ENCODE data around the gene RBM19.

RBM19 gene

DNA sequence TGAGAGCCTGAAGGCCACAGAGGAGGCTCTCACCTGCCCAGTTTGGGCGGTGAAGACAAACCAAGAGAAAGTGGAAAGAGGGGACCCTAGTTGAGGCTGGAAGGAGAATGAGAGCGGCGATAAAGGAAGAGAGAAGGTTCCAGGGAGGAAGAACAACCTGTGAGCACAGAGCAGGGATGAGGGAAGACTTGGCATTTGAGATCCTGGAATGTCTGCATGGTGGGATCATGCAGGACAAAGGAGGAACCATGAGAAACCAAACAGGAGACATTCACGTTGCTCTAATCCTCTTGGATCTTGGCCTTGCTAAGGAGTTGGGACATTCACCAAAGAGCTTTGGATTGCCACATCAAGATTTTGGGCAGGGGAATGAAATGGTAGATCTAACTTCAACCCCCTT, 22.9 kb upstream of the RBM19 start:
- WGBS, 2 experiments = 89 to 93% methylated on average over 4 of the region's 4 CpGs
- Histone ChIP-seq H3K27me3 (ENCODE audit: control insufficient read depth, insufficient read depth, low read length, poor library complexity, severe bottlenecking) (peaks cover 4% of the 10 kb centered on the region), H3K4me3 (ENCODE audit: insufficient read depth, low read depth, low read length) (no peak overlapping the region), H3K36me3 (ENCODE audit: control insufficient read depth, insufficient read depth, low read length) (no peaks in the 10 kb centered on the region), H3K4me1 (ENCODE audit: control insufficient read depth, insufficient read depth, low read length) (no peaks in the 10 kb centered on the region), H3K9me3 (ENCODE audit: control insufficient read depth, low read length) (no peaks in the 10 kb centered on the region), H3K27ac (ENCODE audit: insufficient read depth, low read depth, low read length, poor library complexity, severe bottlenecking) (no peak overlapping the region)

DNA sequence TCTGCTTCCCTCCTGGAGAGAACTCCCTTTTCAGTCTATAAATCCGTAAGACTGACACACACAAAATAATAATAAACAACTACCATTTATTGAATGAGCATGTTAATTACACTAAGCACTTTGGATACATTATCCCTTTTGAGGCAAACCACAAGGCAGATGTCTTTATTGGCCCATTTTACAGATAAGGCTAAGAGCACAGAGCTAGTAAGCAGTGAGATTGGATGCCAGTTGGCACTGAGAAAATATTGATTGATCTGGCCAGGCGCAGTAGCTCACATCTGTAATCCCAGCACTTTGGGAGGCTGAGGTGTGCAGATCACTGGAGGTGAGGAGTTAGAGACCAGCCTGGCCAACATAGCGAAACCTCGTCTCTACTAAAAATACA, 21.9 kb upstream of the RBM19 start:
- Histone ChIP-seq H3K27me3 (ENCODE audit: control insufficient read depth, insufficient read depth, low read length, poor library complexity, severe bottlenecking) (peaks cover 4% of the 10 kb centered on the region), H3K36me3 (ENCODE audit: control insufficient read depth, insufficient read depth, low read length) (no peaks in the 10 kb centered on the region), H3K4me3 (ENCODE audit: insufficient read depth, low read depth, low read length) (no peak overlapping the region), H3K27ac (ENCODE audit: insufficient read depth, low read depth, low read length, poor library complexity, severe bottlenecking) (no peak overlapping the region), H3K4me1 (ENCODE audit: control insufficient read depth, insufficient read depth, low read length) (no peaks in the 10 kb centered on the region), H3K9me3 (ENCODE audit: control insufficient read depth, low read length) (no peaks in the 10 kb centered on the region)
- 95 to 96% methylated on average over 4 of the region's 4 CpGs for WGBS, 2 experiments

DNA sequence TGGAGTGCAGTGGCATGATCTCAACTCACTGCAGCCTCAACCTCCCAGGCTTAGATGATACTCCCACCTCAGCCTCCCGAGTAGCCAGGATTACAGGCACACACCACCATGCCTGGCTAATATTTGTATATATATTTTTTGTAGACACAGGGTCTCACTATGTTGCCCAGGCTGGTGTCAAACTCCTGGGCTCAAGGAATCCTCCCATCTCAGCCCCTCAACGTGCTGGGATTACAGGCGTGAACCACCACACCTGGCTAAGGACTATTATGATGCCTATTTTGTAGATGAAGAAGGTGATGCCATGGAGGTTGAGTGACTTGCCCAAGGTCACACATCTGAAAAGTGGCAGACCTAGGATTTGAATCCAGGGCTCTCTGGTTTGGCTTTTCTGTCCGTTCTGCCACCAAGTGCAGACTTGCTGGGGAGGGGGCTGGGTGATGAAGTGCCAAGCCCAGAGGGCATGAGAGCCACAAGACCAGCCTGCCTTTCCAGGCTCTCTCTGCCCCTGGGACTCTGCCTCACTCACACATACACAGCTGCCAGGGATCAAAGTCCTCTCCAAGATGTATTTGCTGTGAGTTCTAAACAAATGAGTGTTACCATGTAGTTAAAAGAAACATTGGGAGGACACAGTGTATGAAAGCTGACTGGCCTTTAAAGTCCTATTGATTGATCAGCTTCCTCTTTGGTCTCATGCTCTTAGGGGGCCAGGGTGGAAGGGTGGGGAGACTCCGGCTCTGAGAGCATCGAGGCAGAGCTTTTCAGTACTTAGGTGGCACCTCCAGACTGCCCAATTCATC, 21.3 kb upstream of the RBM19 start:
- no peaks in the 10 kb centered on the region for H3K36me3 ChIP-seq (ENCODE audit: control insufficient read depth, insufficient read depth, low read length)
- H3K9me3 ChIP-seq (ENCODE audit: control insufficient read depth, low read length) = no peaks in the 10 kb centered on the region
- WGBS, 2 experiments = 80 to 84% methylated on average over 5 to 6 of the region's 6 CpGs
- peaks cover 4% of the 10 kb centered on the region for H3K27me3 ChIP-seq (ENCODE audit: control insufficient read depth, insufficient read depth, low read length, poor library complexity, severe bottlenecking)
- no peaks in the 10 kb centered on the region for H3K4me1 ChIP-seq (ENCODE audit: control insufficient read depth, insufficient read depth, low read length)
- H3K27ac ChIP-seq (ENCODE audit: insufficient read depth, low read depth, low read length, poor library complexity, severe bottlenecking) = no peak overlapping the region
- no peak overlapping the region for H3K4me3 ChIP-seq (ENCODE audit: insufficient read depth, low read depth, low read length)

DNA sequence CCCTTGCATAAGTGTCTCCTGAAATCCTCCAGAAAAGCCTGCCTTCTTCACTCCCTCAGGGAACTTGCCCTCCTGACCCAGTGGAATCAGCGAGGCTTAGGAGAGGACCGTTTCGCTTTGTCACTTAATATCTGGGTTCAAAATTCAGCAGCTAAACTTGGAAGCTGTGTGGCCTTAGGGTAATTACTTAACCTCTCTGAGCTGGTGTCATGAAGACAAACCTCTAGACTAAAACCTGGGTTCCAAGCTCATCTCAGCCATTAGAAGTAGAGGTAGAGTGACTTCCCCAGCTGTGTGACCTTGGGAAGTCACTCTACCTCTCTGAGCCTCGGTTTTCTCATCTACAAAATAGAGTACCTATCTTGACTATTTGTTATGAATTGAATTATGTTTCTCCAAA, 18.3 kb upstream of the RBM19 start:
- WGBS, 2 experiments = 90 to 96% methylated on average over 3 to 4 of the region's 4 CpGs
- Histone ChIP-seq H3K36me3 (ENCODE audit: control insufficient read depth, insufficient read depth, low read length) (no peaks in the 10 kb centered on the region), H3K4me3 (ENCODE audit: insufficient read depth, low read depth, low read length) (no peak overlapping the region), H3K27me3 (ENCODE audit: control insufficient read depth, insufficient read depth, low read length, poor library complexity, severe bottlenecking) (peaks cover 4% of the 10 kb centered on the region), H3K9me3 (ENCODE audit: control insufficient read depth, low read length) (no peaks in the 10 kb centered on the region), H3K27ac (ENCODE audit: insufficient read depth, low read depth, low read length, poor library complexity, severe bottlenecking) (no peak overlapping the region), H3K4me1 (ENCODE audit: control insufficient read depth, insufficient read depth, low read length) (no peaks in the 10 kb centered on the region)

DNA sequence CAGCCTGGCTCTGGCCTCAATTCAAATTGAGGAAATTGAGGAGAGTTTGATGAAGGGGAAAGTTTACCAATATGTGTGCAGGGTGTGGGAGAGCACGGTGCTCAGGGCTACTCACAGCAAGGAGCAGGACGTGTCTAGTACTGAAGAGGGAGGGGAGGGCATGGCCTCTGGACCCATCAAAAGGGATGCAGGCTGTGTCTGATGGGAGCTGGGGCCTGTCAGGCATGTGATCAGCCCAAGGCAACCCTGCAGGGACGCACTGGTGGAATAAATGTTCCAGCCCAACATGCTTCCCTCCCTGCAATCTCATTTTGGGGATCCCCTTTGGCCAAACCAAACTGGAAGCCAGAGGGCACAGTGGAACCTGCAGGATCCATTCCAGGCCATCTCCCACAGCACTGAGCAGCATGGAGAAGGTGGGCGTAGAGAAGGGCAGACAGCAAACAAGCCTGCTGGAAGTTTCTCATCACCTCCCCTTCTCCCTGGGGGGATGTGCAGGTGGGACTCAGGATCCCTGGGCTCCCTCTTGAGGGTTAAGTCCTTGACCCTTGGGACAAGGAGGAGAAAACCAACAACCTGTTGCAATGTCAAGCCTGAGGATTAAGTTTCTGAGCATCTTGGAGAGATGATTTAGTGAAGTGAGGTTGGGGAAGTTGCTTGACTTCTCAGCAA, 17.8 kb upstream of the RBM19 start:
- no peaks in the 10 kb centered on the region for H3K36me3 ChIP-seq (ENCODE audit: control insufficient read depth, insufficient read depth, low read length)
- no peak overlapping the region for H3K27ac ChIP-seq (ENCODE audit: insufficient read depth, low read depth, low read length, poor library complexity, severe bottlenecking)
- H3K4me3 ChIP-seq (ENCODE audit: insufficient read depth, low read depth, low read length) = no peak overlapping the region
- WGBS, 2 experiments = 75 to 80% methylated on average over 4 of the region's 4 CpGs
- no peaks in the 10 kb centered on the region for H3K9me3 ChIP-seq (ENCODE audit: control insufficient read depth, low read length)
- H3K4me1 ChIP-seq (ENCODE audit: control insufficient read depth, insufficient read depth, low read length) = no peaks in the 10 kb centered on the region
- peaks cover 7% of the 10 kb centered on the region for H3K27me3 ChIP-seq (ENCODE audit: control insufficient read depth, insufficient read depth, low read length, poor library complexity, severe bottlenecking)

DNA sequence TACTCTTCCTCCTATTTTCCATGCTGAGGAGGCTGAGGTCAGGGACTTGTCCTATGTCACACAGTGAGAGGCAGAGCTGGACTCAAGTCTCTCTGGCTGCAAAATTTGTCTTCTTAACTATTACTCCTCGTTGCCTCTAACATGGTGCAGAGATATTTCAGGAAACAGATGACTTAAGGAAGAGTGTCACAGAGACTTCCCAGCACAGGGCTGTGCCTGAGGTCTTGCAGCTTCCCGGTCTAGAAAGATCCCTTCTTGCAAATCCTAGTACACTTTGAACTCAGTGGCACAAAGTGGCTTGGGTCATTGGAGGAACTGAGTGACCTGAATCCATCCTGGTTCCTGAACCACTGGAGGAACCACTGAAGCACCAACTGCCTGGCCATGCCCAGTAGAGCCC, 17.1 kb upstream of the RBM19 start:
- WGBS, 2 experiments = 81 to 86% methylated on average over 2 of the region's 2 CpGs
- no peaks in the 10 kb centered on the region for H3K36me3 ChIP-seq (ENCODE audit: control insufficient read depth, insufficient read depth, low read length)
- no peaks in the 10 kb centered on the region for H3K4me1 ChIP-seq (ENCODE audit: control insufficient read depth, insufficient read depth, low read length)
- H3K27me3 ChIP-seq (ENCODE audit: control insufficient read depth, insufficient read depth, low read length, poor library complexity, severe bottlenecking) = peaks cover 7% of the 10 kb centered on the region
- H3K9me3 ChIP-seq (ENCODE audit: control insufficient read depth, low read length) = no peaks in the 10 kb centered on the region
- no peak overlapping the region for H3K27ac ChIP-seq (ENCODE audit: insufficient read depth, low read depth, low read length, poor library complexity, severe bottlenecking)
- H3K4me3 ChIP-seq (ENCODE audit: insufficient read depth, low read depth, low read length) = no peak overlapping the region

DNA sequence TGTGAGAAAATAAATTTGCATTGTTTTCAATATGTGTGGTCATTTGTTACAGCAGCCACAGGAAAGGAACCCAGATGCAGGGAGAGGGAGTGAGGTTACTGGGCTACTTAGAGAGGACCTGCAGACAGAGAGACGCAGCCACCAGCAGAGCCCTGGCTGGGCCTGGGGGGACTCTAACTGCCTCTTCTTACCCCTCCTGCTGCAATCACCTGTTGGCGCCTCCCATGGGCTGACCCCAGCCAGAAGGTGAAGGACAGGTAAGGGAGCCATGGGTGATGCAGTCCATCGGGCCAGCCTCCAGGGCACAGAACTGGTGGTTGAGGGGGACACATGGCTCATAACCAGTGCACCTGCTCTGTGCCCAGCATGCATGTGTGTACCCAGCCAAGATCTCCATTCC, 15.8 kb upstream of the RBM19 start:
- H3K36me3 ChIP-seq (ENCODE audit: control insufficient read depth, insufficient read depth, low read length) = no peaks in the 10 kb centered on the region
- WGBS, 2 experiments = 93 to 97% methylated on average over 3 of the region's 3 CpGs
- no peak overlapping the region for H3K4me3 ChIP-seq (ENCODE audit: insufficient read depth, low read depth, low read length)
- H3K9me3 ChIP-seq (ENCODE audit: control insufficient read depth, low read length) = no peaks in the 10 kb centered on the region
- peaks cover 7% of the 10 kb centered on the region for H3K27me3 ChIP-seq (ENCODE audit: control insufficient read depth, insufficient read depth, low read length, poor library complexity, severe bottlenecking)
- H3K27ac ChIP-seq (ENCODE audit: insufficient read depth, low read depth, low read length, poor library complexity, severe bottlenecking) = no peak overlapping the region
- H3K4me1 ChIP-seq (ENCODE audit: control insufficient read depth, insufficient read depth, low read length) = no peaks in the 10 kb centered on the region

DNA sequence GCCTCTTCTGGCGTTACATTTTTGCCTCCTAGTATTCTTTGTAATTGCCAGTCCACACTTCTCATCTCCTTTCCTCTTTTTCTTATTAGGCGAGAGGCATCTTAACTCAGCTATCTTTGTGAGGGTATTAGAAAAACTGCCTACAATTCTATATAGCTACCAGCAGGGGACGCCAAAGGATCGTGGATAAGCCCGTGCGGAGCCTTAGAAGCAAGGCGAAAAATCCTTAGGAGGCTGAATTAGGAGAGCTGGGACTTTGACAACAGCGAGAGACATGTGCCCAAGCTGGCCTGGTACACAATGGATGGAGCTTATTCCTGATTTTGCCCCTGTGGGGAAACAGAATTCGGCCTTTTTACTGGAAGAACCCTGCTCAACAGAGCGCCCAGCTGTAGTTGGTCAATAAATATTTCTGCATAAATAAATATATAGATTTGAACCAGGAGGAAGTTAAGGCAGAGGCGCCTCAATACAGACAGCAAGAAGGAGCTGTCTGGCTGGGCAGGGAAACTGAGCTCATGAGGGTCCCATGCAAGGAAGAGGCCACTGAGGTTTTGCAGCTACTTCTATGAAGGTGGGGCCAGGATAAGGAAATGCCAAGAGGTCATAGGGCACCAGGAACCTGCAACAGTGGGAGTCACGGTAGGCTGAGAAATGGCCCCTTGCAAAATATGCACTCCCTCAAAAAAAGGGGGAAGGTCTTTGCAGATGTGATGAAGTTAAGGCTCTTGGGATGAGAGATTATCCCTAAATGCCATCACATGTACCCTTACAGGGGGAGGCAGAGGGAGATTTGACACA, 14.6 kb upstream of the RBM19 start:
- Histone ChIP-seq H3K27me3 (ENCODE audit: control insufficient read depth, insufficient read depth, low read length, poor library complexity, severe bottlenecking) (peaks cover 7% of the 10 kb centered on the region), H3K9me3 (ENCODE audit: control insufficient read depth, low read length) (no peaks in the 10 kb centered on the region), H3K4me1 (ENCODE audit: control insufficient read depth, insufficient read depth, low read length) (no peaks in the 10 kb centered on the region), H3K27ac (ENCODE audit: insufficient read depth, low read depth, low read length, poor library complexity, severe bottlenecking) (no peak overlapping the region), H3K4me3 (ENCODE audit: insufficient read depth, low read depth, low read length) (no peak overlapping the region), H3K36me3 (ENCODE audit: control insufficient read depth, insufficient read depth, low read length) (no peaks in the 10 kb centered on the region)
- WGBS, 2 experiments = 24 to 32% methylated on average over 11 to 12 of the region's 12 CpGs

DNA sequence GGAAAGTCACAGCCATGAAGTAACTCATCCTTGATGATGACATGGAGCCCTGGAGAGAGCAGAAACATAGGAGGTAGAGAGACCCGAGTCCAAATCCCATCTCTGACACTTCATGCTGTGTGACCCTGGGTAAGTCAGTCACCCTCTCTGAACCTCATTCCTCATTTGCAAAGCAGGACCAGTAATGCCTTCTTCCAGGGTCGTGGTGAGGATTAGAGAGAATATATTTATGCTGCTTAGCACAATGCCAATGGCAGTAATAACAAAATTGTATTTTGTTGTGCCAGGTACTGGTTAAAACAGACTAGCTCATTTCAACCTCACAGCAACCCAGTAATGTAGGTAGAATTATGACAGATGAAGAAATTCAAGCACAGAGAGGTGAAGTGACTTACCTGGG, 13.9 kb upstream of the RBM19 start:
- H3K27me3 ChIP-seq (ENCODE audit: control insufficient read depth, insufficient read depth, low read length, poor library complexity, severe bottlenecking) = peaks cover 7% of the 10 kb centered on the region
- no peaks in the 10 kb centered on the region for H3K36me3 ChIP-seq (ENCODE audit: control insufficient read depth, insufficient read depth, low read length)
- H3K4me1 ChIP-seq (ENCODE audit: control insufficient read depth, insufficient read depth, low read length) = no peaks in the 10 kb centered on the region
- H3K27ac ChIP-seq (ENCODE audit: insufficient read depth, low read depth, low read length, poor library complexity, severe bottlenecking) = no peak overlapping the region
- H3K9me3 ChIP-seq (ENCODE audit: control insufficient read depth, low read length) = no peaks in the 10 kb centered on the region
- WGBS, 2 experiments = 68 to 86% methylated on average over 2 of the region's 2 CpGs
- no peak overlapping the region for H3K4me3 ChIP-seq (ENCODE audit: insufficient read depth, low read depth, low read length)

DNA sequence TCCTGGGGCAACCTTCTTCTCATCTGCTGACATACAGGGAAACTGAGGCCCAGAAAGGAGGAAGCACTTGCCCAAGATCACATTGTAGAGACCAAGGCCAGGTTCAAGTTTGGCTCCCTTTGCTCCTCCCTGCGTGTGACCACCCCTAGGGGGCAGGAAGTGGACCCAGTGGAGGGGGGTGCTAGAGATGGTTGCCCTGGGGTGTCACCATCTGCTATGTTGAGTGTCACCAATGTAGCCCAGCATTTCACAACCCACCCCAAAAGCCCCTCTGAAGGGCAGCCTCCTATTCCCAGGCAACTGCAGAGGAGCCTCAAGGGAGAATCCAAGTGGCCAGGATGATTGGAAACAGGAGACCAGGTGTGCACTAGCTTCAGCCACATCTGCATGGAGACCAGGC, 12.0 kb upstream of the RBM19 start:
- Histone ChIP-seq H3K4me1 (ENCODE audit: control insufficient read depth, insufficient read depth, low read length) (no peaks in the 10 kb centered on the region), H3K9me3 (ENCODE audit: control insufficient read depth, low read length) (no peaks in the 10 kb centered on the region), H3K4me3 (ENCODE audit: insufficient read depth, low read depth, low read length) (no peak overlapping the region), H3K36me3 (ENCODE audit: control insufficient read depth, insufficient read depth, low read length) (no peaks in the 10 kb centered on the region), H3K27me3 (ENCODE audit: control insufficient read depth, insufficient read depth, low read length, poor library complexity, severe bottlenecking) (peaks cover 3% of the 10 kb centered on the region), H3K27ac (ENCODE audit: insufficient read depth, low read depth, low read length, poor library complexity, severe bottlenecking) (no peak overlapping the region)
- 25 to 56% methylated on average over 1 of the region's 1 CpG for WGBS, 2 experiments
